Measurements from ENCODE around the gene METAP2.
A peak's percentile ranks its signal among the peaks of the same experiment; 100 is the strongest.
"Not testable (repeated sequence)": the region's sequence is repeated elsewhere in the genome, so short reads cannot be mapped to it uniquely, and the experiment has no call there.

The METAP2 gene

DNA sequence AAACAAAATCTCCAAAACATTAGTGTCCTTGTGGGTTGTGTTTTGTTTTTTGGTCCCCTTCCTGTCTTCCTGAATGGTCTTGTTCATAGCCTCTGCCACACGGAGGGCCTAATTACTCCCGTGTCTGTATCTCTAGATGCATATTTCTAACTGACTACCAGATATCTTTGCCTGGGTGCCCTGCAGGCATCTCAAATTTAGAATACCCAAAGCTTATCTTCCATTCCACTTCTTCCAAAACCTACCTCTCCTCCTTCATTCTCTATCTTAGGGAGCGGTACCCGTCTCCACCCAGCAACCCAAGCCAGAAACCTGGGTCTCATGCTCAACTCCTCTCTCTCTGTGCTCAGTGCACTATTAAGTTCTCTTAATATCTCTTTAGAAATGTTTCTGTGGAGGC lies 10.9 kb upstream of the METAP2 start:
- no peak for DNase-seq

DNA sequence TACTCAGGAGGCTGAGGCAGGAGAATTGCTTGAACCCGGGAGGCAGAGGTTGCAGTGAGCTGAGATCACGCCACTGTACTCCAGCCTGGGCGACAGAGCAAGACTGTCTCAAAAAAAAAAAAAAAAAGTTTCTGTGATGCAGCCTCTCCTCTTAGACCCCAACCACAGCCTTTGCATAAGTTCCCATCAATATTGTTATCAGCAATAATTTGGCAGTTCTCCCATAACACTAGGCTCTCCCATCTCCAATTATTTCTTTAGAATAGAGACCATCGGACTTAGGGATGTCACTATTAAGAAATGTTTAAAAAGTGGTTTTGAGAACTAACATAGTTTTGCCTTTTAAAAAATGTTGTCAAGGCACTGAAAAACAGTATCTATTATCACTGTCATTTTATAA lies 10.2 kb upstream of the METAP2 start:
- not testable (repeated sequence) for DNase-seq

DNA sequence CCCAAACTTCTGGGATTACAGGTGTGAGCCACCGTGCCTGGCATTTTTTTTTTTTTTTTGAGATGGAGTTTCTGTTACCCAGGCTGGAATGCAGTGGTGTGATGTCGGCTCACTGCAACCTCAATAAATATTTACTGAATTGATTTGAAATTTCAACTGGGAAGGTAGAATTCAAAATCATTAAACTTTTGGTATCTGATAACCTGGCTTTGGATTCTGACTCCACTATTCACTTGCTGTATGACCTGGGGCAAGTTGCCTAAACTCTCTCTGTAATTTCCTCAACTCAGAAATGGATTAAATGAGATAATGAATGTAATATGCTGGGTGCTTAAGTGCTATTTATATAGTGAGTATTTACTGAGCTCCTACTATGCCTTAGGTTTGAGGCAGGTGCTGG lies 8.7 kb upstream of the METAP2 start:
- DNase-seq, result no peak

DNA sequence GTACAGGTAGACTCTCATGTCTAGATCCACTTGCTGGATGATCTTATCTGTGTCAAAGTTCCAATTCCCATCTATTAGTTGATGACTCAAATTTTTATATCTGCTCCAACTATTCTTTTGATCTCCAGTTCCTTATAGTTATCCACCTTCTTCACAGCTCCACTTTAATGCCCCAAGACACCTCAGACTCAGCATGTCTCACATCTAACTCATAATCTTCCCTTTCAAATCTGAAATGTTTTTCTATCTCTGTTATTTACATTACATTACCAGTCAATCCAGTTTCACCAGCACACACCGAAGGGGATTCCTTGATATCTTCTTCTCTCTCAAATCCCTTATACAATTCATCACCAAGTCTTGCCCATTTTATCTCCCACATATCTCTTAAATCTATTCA lies 3.7 kb upstream of the METAP2 start:
- DNase-seq, result no peak

DNA sequence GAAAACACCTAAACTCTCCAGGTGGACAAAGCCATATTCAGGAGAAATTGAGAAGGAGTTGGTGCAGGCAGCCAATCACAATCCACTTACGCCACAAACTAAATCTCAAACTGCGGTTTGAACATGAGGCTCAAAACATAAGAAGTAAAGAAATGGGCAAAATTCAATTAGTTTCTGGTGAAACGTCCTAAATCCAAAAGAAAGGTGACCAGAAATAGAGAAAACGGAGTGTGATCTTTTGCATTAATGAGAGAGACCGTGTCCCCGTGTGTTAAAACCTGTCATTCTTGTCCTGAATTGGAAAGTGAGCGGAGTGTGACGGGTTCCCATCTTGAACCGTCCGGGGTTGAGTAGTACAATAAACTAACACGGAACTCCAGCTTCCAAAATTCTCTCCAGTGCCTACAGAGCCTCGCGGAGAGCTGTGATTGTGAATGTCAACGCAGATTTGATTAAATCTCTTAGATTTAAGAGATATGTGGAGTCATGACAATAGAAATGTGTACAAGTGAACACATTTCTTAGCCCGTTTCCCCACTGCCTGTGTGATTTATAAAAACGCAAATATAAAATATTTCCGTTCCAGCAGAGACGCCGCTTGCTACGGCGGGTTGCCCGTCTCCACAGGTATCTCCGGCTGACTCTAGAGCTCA lies 595 bp upstream of the METAP2 start:
- DNase-seq, result peak in 1 of 2 donors; percentile 45

DNA sequence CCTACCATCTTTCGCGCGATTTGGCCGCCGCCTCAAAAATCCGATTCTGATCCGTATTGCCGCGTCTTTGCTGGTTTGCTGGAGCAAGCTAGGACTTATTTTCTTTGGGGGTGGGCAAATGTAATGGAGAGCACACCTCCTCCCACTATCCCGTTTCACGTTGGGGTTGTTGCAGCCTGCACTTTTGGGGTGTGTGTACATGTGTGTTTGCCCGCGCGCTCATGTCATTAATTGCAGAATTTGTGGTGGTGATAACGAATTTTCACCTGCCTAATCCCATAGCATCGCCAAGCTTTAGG lies 657 bp downstream of the METAP2 start:
- no peak for DNase-seq

DNA sequence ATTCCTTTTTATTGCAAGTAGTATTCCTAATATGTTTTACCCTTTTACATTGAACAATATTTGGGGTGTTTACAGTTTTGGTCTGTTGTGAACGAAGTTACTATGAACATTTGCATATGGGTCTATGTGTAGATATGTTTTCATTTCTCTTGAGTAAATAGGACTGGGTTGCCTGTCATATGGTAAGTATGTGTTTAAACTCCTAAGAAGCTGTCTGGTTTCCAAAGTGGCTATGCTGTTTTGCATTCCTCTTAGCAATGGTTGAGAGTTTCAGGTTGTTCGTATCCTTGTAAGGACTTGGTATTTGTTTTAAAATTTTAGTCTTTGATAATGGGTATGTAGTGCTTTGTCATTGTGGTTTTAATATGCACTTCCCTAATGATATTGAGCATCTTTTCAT lies 6.3 kb downstream of the METAP2 start:
- no peak for DNase-seq

DNA sequence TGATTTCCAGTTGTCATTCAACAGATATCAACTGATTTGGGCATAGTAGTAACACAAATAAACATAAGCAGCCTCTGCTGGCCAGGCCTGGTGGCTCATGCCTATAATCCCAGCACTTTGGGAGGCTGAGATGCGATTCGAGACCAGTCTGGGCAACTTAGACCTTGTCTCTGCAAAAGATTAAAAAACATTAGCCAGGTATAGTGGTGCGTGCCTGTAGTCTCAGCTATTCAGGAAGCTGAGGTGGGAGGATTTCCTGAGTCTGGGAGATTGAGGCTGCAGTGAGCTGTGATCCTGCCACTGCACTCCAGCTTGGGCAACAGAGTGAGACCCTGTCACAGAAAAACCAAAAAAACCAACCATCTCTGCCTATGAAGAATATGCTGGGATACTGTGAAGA lies 7.1 kb downstream of the METAP2 start:
- no peak for DNase-seq

DNA sequence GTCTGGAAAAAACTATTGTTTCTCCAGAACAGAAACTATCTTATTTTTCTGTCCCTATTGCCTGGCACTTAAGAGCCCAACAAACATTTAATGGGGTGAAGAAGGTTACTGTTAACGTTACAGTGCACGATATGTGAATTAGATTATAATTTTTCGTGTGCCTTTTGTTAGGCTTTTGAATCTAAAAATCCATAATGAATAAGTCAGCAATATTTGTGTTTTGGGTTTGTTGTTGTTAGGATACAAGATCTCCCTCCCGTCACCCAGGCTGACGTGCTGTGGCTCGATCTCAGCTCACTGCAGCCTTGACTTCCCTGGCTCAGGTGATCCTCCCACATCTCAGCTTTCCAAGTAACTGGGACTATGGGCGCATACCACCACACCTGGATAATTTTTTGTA lies 7.9 kb downstream of the METAP2 start:
- no peak for DNase-seq

DNA sequence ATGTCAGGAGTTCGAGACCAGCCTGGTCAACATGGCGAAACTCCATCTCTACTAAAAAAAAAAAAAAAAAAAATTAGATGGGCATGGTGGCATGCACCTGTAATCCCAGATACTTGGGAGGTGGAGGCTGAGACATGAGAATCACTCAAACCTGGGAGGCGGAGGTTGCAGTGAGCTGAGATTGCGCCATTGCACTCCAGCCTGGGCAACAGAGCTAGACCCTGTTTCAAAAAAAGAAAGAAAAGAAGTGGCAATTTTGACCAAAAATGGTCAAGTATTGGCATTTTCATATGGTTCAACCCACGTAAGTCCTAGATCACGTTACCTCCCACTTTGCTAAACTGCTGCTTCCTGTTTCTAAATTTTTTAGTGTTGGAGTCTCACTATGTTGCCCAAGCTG lies 8.6 kb downstream of the METAP2 start:
- not testable (repeated sequence) for DNase-seq

DNA sequence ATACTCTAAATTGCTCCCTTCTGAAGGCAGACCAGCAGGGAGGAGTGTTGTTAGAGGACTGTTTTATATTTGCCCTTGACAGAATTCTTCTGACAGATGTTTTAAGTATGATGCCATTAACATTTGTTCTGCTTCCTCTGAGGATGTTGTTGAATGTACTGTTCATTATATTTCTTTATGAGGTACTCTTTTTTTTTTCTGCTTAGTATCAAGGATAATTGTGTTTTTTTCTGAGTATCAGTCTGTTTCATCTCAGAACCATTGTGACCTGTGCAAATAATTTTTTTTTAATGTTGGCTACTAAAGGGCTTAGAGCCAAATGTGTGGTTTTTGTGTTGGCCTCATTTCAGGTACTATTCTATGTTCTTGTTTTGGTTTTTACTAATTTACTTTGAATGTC lies 10.6 kb downstream of the METAP2 start:
- DNase-seq, result no peak

DNA sequence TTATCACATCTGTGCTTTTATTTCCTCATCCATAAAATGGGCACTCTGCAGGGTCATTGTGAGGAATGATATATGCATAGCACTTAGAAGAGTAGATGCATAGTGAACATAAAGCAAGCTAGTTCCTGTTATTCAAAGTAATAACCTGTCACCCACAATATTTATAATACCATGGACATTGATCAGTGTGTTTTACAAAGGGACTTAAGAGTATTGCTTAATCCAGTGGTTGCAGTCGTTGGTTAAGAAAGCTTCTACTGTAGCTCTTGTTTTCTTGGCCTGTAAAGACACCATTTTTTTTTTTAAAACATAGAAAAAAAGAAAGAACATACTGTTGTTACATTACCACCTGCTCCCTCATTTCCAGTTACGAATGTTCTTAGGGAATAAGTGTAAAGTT lies 13.1 kb downstream of the METAP2 start:
- DNase-seq, result no peak

DNA sequence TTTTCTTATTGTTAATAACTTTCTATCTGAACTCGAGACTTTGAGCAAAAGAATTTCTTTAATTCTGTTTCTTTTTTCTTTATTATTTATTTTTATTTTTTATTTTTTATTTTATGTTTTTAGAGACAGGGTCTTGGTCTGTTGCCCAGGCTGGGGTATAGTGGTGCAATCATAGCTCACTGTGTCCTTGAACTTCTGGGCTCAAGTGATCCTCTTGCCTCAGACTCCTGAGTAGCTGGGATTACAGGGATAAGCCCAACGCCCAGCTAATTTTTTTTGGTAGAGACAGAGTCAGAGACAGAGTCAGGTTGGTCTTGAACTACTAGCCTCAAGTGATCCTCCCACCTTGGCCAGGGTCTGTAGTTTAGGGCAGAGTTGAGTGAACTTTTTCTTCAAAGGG lies 18.5 kb downstream of the METAP2 start:
- DNase-seq, result no peak

DNA sequence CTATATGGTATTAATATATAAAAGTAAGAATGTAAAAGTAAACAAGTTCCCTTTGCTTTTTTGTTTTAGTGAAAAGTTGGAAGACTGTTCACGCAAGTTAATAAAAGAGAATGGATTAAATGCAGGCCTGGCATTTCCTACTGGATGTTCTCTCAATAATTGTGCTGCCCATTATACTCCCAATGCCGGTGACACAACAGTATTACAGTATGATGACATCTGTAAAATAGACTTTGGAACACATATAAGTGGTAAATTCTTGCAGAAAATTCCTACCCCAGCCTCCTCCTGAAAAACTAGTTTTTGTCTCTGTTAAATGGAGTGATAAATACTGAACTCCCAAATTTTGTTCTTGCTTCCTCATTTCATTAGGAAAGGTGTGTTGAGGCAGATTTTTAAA lies 20.9 kb downstream of the METAP2 start:
- DNase-seq, result no peak

DNA sequence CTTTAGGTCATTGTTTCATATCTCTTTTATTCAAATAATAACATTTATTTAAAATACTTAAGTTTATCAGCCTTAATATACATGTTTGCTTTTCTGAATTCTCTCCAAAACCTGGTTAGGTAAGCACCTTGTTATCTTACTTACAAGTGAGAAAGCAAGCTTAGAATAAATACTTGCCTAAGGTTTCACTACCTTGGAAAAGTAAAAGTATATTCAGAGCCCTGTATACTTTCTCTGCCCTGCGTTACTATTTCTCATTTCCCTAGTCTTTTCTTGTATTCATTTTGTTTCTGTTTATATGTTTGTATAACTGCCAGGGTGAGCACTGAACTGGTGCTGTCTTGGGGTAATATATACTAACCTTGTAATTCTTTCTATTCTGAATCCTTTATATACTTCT lies 21.5 kb downstream of the METAP2 start:
- no peak for DNase-seq

DNA sequence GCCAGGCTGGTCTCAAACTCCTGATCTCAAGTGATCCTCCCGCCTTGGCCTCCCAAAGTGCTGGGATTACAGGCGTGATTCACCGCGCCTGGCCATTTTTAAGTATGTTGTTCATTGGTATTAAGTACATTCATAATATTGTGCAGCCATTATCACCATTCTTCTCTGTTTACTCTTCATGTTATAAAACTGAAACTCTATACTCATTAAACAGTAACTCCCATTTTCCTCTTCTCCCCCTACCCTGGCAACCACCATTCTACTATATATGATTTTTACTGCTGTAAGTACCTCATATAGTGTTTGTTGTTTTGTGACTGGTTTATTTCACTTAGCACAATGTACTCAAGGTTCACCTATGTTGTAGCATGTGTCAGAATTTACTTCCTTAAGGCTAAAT lies 23.1 kb downstream of the METAP2 start:
- DNase-seq, result no peak

DNA sequence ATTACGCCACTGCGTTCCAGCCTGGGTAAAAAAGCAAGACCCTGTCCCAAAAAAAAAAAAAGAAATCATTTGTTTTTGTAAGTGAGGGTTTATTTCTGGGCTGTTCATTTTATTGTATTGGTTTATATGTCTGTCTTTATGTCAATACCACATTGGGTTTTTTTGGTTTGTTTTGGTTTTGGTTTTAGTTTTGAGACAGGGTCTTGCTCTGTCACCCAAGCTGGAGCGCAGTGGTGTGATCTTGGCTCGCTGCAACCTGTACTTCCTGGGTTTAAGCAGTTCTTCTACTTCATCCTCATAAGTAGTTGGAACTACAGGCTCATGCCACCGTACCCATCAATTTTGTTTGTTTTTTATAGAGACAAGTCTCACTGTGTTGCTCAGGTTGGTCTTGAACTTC lies 25.0 kb downstream of the METAP2 start:
- DNase-seq, result no peak

DNA sequence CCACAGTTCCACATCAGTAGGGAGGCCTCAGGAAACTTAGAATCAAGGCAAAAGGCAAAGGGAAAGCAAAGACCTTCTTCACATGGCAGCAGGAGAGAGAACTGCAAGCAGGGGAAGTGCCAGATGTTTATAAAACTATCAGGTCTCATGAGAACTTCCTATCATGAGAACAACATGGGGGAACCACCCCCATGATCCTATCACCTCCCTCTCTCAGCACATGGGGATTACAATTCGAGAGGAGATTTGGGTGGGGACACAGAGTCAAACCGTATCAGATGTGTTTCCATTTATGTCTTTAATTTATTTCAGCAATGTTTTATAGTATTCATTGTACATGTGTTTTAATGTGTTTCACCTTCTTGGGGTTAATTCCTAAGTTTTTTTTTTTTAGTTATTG lies 25.8 kb downstream of the METAP2 start:
- no peak for DNase-seq

DNA sequence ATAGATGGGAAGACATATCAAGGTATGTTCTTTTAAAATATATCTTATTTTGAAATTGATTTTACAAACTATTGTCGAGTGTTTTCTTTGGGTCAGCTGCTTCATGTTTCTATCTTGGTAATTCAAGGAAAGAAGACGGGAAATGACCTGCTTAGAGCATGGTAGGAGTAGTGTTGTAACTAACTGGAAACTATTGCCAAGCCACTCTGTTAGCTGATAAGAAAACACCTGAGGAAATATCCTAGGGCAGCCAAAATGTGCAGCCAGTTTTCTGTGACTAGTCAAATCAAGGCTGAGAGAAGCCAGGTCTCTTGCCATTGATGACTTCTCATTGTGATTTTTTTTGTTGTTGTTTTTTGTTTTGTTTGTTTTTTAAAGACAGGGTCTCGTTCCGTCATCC lies 30.2 kb downstream of the METAP2 start:
- DNase-seq, result no peak

DNA sequence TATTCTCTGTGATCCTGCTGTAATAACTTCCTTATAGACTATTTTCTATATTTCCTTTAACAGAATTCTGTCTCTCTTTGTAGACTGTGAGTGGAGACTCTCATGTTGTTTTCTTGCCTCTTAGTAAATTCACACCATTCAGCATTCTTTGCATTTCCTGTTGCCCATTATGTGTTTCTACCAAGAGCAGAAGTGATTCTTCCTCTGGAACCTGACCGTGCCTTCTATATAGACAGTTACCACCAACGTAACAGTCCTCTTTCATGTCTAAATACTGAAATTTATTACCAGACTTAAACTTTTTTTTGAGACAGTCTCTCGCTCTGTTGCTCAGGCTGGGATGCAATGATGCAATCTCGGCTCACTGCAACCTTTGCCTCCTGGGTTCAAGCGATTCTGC lies 31.1 kb downstream of the METAP2 start:
- DNase-seq, result no peak

DNA sequence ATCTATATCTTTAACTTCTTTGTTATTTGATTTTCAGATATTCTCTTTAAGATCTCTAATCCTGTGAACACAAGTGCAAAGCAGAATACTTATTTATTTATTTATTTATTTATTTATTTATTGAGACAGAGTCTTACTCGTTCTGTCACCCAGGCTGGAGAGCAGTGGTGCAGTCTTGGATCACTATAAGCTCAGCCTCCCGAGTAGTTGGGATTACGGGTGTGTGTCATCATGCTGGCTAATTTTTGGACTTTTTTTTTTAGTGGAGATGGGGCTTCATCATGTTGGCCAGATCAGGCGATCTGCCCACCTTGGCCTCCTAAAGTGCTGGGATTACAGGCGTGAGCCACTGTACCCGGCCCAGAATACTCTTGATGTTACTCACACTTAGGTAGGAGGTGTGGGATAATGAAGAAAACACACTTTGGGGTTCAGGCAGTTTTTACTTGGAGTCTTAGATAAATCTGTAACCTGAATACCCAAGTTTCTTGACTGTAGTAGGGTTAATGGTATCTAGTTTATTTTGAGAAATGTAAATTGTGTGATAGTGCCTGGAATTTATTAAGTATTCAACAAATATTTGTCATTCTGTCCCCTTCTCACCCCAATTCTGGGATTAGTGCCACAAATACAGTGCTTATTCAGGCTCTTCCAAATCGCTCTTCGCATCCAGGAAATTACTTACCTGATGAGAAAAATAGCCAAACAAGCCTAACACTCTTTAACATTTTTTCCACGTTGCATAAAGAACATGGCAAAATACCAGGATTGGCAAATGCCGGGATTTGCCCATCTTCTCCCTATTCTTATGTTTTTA lies 33.0 kb downstream of the METAP2 start:
- no peak for DNase-seq

DNA sequence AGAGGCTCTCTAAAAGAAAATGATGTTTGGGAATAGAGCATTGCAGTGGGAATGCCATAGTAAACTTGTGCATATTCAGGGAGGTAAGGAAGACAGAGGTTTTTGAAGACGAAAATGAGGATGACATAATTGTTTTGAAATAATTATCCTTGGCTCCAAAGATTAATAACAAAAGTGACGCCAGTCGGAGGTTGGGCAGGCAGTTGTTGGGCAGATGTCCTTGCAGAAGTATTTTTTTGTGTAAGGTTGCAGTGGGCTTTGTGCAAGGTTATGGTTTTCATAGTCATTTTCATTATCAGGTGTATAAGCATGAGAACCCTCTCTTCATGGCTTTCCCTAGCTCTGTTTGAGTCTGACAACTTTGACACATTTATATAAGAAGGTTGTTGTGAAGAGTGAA lies 35.3 kb downstream of the METAP2 start:
- DNase-seq, result no peak

DNA sequence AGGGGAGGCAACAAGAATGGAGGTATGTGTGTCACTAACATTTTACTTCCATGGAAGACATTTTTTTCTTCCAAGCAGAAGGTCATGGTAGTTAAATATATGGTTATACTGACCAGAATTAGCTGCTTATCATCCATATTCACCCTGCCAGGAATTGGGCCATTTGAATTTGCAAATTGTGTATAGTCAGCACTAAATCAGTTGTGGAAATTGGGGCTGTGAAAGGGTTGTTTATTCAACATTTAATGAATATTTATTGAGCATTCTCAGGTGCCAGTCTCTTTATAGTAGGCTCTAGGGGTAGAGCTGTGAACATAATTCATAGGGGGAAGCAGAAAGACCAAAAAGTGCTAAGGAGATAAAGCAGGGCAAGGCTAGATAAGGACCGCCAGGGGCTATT lies 38.0 kb downstream of the METAP2 start:
- DNase-seq, result no peak

DNA sequence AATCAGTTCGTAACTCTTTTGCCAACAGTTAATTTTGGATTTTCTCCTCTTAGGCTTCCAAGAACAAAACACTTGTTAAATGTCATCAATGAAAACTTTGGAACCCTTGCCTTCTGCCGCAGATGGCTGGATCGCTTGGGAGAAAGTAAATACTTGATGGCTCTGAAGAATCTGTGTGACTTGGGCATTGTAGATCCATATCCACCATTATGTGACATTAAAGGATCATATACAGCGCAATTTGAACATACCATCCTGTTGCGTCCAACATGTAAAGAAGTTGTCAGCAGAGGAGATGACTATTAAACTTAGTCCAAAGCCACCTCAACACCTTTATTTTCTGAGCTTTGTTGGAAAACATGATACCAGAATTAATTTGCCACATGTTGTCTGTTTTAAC lies 39.6 kb downstream of the METAP2 start:
- DNase-seq, result no peak

DNA sequence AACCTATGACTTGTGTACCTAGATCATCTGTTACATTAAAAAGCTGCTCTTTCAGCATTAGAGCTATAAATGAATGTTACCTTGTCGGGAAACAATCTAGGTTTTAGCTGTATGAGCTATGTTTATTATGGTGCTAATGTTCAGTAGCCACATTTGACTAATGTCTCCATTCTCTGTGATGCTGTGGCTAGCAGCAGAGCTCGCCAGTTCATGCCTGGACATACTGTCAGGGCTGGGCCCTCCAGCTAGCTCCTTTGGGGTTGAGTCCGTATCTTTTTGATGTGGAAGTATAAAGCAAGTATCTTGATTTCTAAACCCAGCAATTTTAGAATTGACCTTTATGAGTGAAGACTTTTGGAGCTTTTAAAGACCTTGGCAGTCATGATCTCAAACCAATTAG lies 41.2 kb downstream of the METAP2 start:
- no peak for DNase-seq
